ENCODE data around the gene BRS3. TPM values are rescaled to one million over a fixed set of nuclear protein-coding genes. Genes with fewer than 3 reads are reported as not detected.

BRS3 gene
- polyA plus RNA-seq, 3 donors = 0.04 to 0.06 TPM; not detected in 1

- DNase-seq (ENCODE audit: low read depth in 3 of 3, low spot score in 2 of 3) = no peak
These were observed 5.3 kb downstream of the BRS3 start for GRCh38 chrX:136493011-136493410.

DNA sequence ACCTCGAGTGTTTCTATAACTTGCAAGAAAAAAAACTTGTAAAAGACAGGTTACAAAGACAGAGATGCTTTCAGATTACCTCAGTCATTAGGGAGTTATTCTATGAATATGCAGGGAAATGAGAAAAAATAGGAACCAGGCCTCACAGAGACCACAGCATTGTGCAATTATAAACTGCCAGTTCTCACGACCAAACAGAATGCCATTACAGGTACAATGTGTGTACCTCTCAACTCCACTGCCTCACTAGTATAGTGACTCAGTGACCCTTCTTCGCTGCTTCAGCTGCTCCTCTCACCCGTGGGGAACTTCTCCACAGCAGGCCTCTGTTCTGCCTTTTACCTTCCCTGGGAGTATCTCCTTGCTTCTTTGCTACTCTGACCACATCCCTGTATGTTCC lies 7.3 kb downstream of the BRS3 start:
- DNase-seq (ENCODE audit: low read depth in 3 of 3, low spot score in 2 of 3) = no peak

- DNase-seq (ENCODE audit: low read depth in 3 of 3, low spot score in 2 of 3) = no peak
These were observed 8.5 kb downstream of the BRS3 start for GRCh38 chrX:136496186-136496763.

- DNase-seq (ENCODE audit: low read depth in 3 of 3, low spot score in 2 of 3) = peak; percentile 60 to 72 (median 65)
These were observed 9.2 kb downstream of the BRS3 start for GRCh38 chrX:136496764-136497555.

DNA sequence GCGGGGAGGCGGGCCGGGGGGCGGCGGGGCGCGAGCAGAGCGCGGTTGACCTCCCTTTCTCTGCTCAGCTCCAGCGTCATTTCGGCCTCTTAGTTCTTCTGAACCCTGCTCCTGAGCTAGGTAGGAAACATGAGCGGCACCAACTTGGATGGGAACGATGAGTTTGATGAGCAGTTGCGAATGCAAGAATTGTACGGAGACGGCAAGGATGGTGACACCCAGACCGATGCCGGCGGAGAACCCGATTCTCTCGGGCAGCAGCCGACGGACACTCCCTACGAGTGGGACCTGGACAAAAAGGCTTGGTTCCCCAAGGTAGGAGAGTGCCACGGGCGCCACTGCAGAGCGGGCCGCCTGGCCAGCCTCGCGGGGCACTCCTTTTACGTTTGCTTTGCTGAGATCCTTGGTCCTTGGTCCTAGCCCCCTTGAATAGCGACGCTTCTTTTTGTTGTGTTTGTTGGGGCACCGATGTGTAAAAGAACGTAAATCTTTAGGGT lies 9.9 kb downstream of the BRS3 start, which contains the start of gene HTATSF1:
TSS of gene HTATSF1 (plus strand) at position 37 of the 497 bp plus-strand sequence. CDS start at position 130, 93 bp downstream.
- DNase-seq (ENCODE audit: low read depth in 3 of 3, low spot score in 2 of 3) = no peak

- no peak for DNase-seq (ENCODE audit: low read depth in 3 of 3, low spot score in 2 of 3)
These were observed 31.3 kb downstream of the BRS3 start for GRCh38 chrX:136519069-136519468.

GRCh38 chrX:136523770-136524169 lies 36.0 kb downstream of the BRS3 start:
- DNase-seq (ENCODE audit: low read depth in 3 of 3, low spot score in 2 of 3) = no peak

GRCh38 chrX:136525738-136526606 lies 38.2 kb downstream of the BRS3 start:
- peak in 1 of 3 donors; percentile 3 for DNase-seq (ENCODE audit: low read depth in 3 of 3, low spot score in 2 of 3)

DNA sequence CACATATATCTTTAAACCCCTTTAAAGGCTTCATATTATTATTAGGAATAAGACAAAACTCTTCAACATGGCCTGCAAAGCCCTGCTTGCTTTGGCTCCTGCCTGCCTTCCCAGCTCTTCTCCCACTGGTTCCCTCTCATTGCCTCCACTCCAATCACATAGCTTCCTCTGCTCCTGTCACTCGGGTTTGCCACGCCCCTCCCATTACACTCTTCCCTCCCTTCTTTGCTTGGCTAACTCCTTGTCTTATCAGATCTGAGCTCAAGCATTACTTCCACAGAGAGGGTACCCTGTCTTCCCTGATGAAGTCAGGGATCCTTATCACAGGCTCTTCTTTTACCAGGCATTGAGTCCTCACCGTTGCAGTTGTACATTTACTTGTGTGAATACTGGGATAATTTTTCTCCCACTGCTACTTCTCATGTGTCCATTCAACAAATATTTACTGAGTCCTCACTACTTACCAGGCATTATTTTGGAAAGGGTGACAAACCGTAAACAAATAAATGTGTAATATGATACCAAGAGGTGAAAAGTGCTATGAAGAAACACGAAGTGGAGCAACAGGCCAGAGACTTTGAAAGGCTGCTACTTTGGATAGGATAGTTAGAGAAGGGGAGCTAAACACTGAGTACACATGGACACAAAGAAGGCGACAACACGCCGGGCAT lies 41.0 kb downstream of the BRS3 start:
- no peak for DNase-seq (ENCODE audit: low read depth in 3 of 3, low spot score in 2 of 3)

GRCh38 chrX:136529795-136530194 lies 42.0 kb downstream of the BRS3 start:
- no peak for DNase-seq (ENCODE audit: low read depth in 3 of 3, low spot score in 2 of 3)

DNA sequence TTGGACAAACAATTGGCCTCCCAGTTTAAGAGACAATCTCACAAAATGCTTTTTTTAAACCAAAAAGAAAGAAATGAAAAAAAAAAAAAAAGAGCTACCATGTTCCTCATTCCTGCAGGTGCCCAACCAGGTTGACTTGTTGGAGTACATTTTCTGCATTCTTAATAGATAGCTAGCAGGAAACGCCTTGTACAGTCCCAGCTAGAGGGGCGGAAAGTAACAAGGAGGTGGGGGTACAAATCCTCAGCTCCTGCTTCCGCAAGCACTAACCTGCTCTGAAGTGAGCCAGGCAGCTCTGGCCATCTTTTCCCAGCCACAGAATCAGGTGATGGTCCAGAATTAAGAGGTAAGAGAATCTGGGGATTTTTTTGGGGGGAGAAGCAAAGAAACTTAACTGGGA lies 44.2 kb downstream of the BRS3 start, which contains the start of gene VGLL1:
TSS of gene VGLL1 (plus strand) at position 265 of the 400 bp plus-strand sequence. CDS start 3,806 bp downstream, outside the sequence.
- no peak for DNase-seq (ENCODE audit: low read depth in 3 of 3, low spot score in 2 of 3)

DNA sequence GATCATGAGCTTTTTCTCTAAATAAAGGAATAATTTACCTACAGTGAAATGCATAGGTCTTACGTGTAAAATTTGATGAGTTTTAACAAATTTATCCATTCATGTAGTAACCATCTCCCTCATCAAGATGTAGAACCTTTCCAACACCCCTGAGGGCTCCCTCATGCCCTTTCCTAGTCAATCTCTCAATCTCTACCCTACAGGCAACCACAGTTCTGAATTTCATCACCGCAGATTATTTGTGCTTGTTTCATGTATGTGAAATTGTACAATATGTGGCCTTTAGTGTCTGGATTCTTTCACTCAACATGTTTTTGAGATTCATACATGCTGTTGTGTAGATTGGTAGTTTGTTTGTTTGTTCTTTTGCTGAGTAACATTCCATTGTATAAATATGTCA lies 46.4 kb downstream of the BRS3 start:
- no peak for DNase-seq (ENCODE audit: low read depth in 3 of 3, low spot score in 2 of 3)

DNA sequence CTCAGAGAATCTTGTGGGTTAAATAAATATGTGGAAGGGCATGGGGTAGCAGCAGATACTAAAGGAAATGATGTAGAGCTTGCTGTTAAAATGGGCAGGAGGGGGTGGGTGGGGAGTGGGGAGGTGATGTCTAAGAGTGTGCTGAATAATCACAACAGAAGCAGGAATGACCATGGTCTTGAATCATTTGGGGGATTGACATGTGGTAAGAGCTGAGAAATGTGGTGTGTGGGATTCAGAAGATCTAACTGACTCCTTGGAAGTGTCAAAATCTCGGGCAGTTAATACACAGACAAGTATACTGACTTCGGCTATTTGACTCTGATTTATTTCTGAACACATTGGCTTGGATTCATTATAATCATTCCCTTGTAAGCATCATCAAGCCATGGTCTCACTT lies 51.1 kb downstream of the BRS3 start:
- no peak for DNase-seq (ENCODE audit: low read depth in 3 of 3, low spot score in 2 of 3)

- no peak for DNase-seq (ENCODE audit: low read depth in 3 of 3, low spot score in 2 of 3)
These were observed 52.5 kb downstream of the BRS3 start for GRCh38 chrX:136540226-136540625.

- no peak for DNase-seq (ENCODE audit: low read depth in 3 of 3, low spot score in 2 of 3)
These were observed 53.5 kb downstream of the BRS3 start for GRCh38 chrX:136541294-136541693.

DNA sequence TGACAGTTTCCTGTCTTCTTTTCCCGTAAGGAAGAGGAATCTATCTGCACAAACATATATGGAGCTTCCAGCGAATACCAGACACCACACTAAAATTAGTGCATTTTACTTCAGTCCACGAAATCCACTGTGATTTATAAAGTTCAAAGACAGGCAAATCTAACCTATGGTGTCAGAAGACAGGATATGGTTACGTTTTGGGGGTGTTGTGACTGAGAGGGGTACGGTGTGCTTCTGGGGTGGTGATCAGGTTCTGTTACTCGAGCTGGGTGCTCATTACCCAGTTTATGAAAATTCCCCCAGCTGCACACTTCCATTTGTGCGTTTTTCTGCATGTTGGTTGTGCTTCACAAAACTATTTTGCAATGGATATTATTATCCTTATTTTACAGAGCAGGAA lies 54.5 kb downstream of the BRS3 start:
- no peak for DNase-seq (ENCODE audit: low read depth in 3 of 3, low spot score in 2 of 3)

Measured in right renal cortex interstitium (tissue), 3 donors.